SK-N-SH (cell line): ENCODE results near the gene DLL4. TPM values are rescaled to one million over a fixed set of nuclear protein-coding genes. Genes with fewer than 3 reads are reported as not detected.

Experiments
- CTCF ChIA-PET: fragments of 300-600, 350-600 bp; formaldehyde crosslinking; extraction: SDS; loops from one replicate; lab custom pipeline; 2021; lab: Yijun Ruan, JAX
- POLR2A ChIA-PET: fragments of 350-600 bp; sonication (Branson Sonifier 250); formaldehyde crosslinking; extraction: SDS; loops from one replicate; lab custom pipeline; 2020; ENCODE audit warnings: antibody characterized with exemption, inconsistent platforms; lab: Yijun Ruan, JAX
- DNase-seq: peaks from one replicate; pipeline ENCODE4 v3.0.0; 2012
- H2AFZ ChIP-seq: fragments of 200-600 bp; sonication (generic); 2 replicates; pipeline ENCODE4 v1.8.1; 2016; ENCODE audit warnings: antibody characterized with exemption, mild to moderate bottlenecking, low read depth
- H3F3A ChIP-seq: fragments of 200-600 bp; sonication (generic); replicated peaks from 2 replicates; pipeline ENCODE3; 2016; ENCODE audit warnings: antibody characterized with exemption, mild to moderate bottlenecking; ENCODE audit not compliant: insufficient read depth
- H3K27ac ChIP-seq, 2 experiments: fragments of 200-500 bp in 1 of 2; fragments of 200-600 bp in 1 of 2; sonication (Bioruptor generic) in 1 of 2; sonication (generic), shearing (Covaris generic) in 1 of 2; 2 replicates each; pipeline versions ENCODE4 v1.5.1 to v1.6.1; 2014 to 2016; ENCODE audit warnings: low read depth in 2 of 2, inconsistent platforms in 1 of 2, low read length in 1 of 2, mild to moderate bottlenecking in 1 of 2, mixed read lengths in 1 of 2
- H3K27me3 ChIP-seq: fragments of 200-600 bp; sonication (generic), shearing (Covaris generic); 2 replicates; pipeline ENCODE4 v1.6.1; 2016; ENCODE audit warnings: mixed run types; ENCODE audit not compliant: insufficient read depth
- H3K36me3 ChIP-seq, 2 experiments: fragments of 200-500 bp in 1 of 2; fragments of 200-600 bp in 1 of 2; sonication (Bioruptor generic) in 1 of 2; sonication (generic) in 1 of 2; replicated peaks in 1 of 2; 2 replicates each; pipeline versions ENCODE3 to v1.5.1; 2014 to 2016; ENCODE audit warnings: low read length in 1 of 2, mild to moderate bottlenecking in 1 of 2; ENCODE audit not compliant: insufficient read depth in 2 of 2, control insufficient read depth in 1 of 2
- H3K4me1 ChIP-seq, 2 experiments: fragments of 200-500 bp in 1 of 2; fragments of 200-600 bp in 1 of 2; sonication (Bioruptor generic) in 1 of 2; sonication (generic), shearing (Covaris generic) in 1 of 2; 2 replicates each; pipeline versions ENCODE4 v1.5.1 to v1.6.1; 2014 to 2016; ENCODE audit warnings: low read depth in 1 of 2, low read length in 1 of 2, mixed run types in 1 of 2; ENCODE audit not compliant: insufficient read depth in 2 of 2, control insufficient read depth in 1 of 2
- H3K4me2 ChIP-seq: fragments of 200-600 bp; sonication (generic), shearing (Covaris generic); 2 replicates; pipeline ENCODE4 v1.6.1; 2017; ENCODE audit warnings: mixed run types
- H3K4me3 ChIP-seq, 2 experiments: fragments of 200-500 bp in 1 of 2; fragments of 200-600 bp in 1 of 2; sonication (Bioruptor generic) in 1 of 2; sonication (generic), shearing (Covaris generic) in 1 of 2; 2 replicates each; pipeline versions ENCODE4 v1.5.1 to v1.8.1; 2014 to 2016; ENCODE audit warnings: low read depth in 2 of 2, inconsistent platforms in 1 of 2, low read length in 1 of 2, mild to moderate bottlenecking in 1 of 2, mixed read lengths in 1 of 2, moderate library complexity in 1 of 2
- H3K79me2 ChIP-seq: fragments of 200-600 bp; sonication (generic); 2 replicates; pipeline ENCODE4 v1.8.1; 2017; ENCODE audit warnings: mild to moderate bottlenecking; ENCODE audit not compliant: insufficient read depth
- H3K9ac ChIP-seq: fragments of 200-600 bp; sonication (generic); 2 replicates; pipeline ENCODE4 v1.6.1; 2017; ENCODE audit warnings: mixed run types
- H3K9me2 ChIP-seq: fragments of 200-600 bp; sonication (generic); 2 replicates; pipeline ENCODE4 v1.6.1; 2017; ENCODE audit warnings: mixed run types
- H3K9me3 ChIP-seq: fragments of 200-600 bp; sonication (generic); 2 replicates; pipeline ENCODE4 v1.6.1; 2017; ENCODE audit warnings: mixed run types, mild to moderate bottlenecking, moderate library complexity
- H4K20me1 ChIP-seq: fragments of 200-600 bp; sonication (generic); 2 replicates; pipeline ENCODE4 v1.6.1; 2017; ENCODE audit warnings: mild to moderate bottlenecking, mixed run types; ENCODE audit not compliant: insufficient read depth
- FOXM1 ChIP-seq: IDR thresholded peaks from 2 replicates; pipeline ENCODE4 v1.4.0; 2012; ENCODE audit warnings: low read depth, mild to moderate bottlenecking
- GABPA ChIP-seq: IDR thresholded peaks from 2 replicates; pipeline ENCODE4 v1.4.0; 2012; ENCODE audit warnings: low read depth, mild to moderate bottlenecking
- MEF2A ChIP-seq: IDR thresholded peaks from 2 replicates; pipeline ENCODE4 v1.4.0; 2012; ENCODE audit warnings: low read depth, borderline replicate concordance
- RCOR1 ChIP-seq: fragments of 150-350 bp; IDR thresholded peaks from 2 replicates; pipeline ENCODE4 v1.6.1; 2017; ENCODE audit warnings: antibody characterized with exemption, low read length
- WGBS: methylation state at CpG from one replicate; pipeline ENCODE4 v1.1.6; 2017; ENCODE audit warnings: low lambda C conversion rate; 5-methylcytosine and 5-hydroxymethylcytosine counted together
- polyA plus RNA-seq, 3 experiments: library from polyadenylated mRNA; depleted of rRNA; stranded (reverse); fragments of >200 nt; gene quantifications; 2 replicates each; pipeline ENCODE4 v1.2.3, GENCODE V29; 2012
- TF ChIP-seq, protein P1 (sequence below): IDR thresholded peaks from 2 replicates; pipeline ENCODE4 v1.6.1; 2012; ENCODE audit warnings: mild to moderate bottlenecking, low read depth, low read length, moderate library complexity
- TF ChIP-seq, protein P2 (sequence below): IDR thresholded peaks from 2 replicates; pipeline ENCODE4; 2012
- TF ChIP-seq, protein P3 (sequence below): IDR thresholded peaks from 2 replicates; pipeline ENCODE4 v1.4.0; 2012; ENCODE audit warnings: low read depth, borderline replicate concordance

DLL4 gene
- polyA plus RNA-seq, 1 of the 3 experiments (the other 2 are of a cell fraction): 0.03 TPM

DNA sequence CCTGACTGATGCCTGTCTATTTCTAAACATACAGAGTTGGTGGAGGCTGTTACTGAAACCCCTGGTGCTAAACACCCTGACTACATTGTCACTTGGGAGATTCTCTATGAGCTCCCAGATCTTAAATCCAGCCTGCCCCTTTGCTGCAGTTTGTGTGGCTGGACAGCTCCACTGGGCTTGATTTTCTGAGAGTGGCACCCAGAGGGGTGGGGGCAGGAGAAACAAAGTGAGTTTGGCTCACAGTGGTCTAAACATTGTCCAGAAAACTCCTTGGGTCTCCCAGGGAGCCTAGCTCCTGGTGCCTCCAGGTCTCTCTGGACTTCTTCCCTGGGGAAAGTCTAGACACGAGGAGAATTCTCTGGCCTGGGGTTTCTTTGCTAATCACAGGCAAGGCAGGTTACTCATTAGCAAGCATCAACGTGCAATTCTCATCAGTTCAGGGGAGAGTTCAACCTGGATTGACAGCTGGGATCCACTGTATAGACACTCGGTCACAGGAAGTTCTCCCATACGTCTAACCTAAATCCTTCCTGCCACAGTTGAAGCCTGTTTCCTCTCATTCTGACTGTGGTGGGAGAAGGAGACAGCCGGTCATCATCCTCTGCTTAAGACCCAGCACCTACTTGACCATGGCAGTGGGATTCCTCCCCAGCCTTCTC is 7.1 kb upstream of the DLL4 start:
- Histone ChIP-seq H3K27me3 (peaks cover 10% of the 10 kb centered on the region), H3K9ac (no peak overlapping the region), H3K9me2 (no peaks in the 10 kb centered on the region), H2AFZ (no peak overlapping the region), H3F3A (no peaks in the 10 kb centered on the region), H3K27ac (no peak overlapping the region), H4K20me1 (no peaks in the 10 kb centered on the region), H3K4me2 (no peak overlapping the region), H3K9me3 (no peaks in the 10 kb centered on the region), H3K4me1 (peaks cover 0 to 9% of the 10 kb centered on the region in 2 experiments; a peak in 1 of 4 replicates), H3K36me3 (no peaks in the 10 kb centered on the region), H3K79me2 (no peaks in the 10 kb centered on the region), H3K4me3 (no peak overlapping the region)
- TF ChIP-seq MEF2A: no peak
- TF ChIP-seq, protein P1, sequence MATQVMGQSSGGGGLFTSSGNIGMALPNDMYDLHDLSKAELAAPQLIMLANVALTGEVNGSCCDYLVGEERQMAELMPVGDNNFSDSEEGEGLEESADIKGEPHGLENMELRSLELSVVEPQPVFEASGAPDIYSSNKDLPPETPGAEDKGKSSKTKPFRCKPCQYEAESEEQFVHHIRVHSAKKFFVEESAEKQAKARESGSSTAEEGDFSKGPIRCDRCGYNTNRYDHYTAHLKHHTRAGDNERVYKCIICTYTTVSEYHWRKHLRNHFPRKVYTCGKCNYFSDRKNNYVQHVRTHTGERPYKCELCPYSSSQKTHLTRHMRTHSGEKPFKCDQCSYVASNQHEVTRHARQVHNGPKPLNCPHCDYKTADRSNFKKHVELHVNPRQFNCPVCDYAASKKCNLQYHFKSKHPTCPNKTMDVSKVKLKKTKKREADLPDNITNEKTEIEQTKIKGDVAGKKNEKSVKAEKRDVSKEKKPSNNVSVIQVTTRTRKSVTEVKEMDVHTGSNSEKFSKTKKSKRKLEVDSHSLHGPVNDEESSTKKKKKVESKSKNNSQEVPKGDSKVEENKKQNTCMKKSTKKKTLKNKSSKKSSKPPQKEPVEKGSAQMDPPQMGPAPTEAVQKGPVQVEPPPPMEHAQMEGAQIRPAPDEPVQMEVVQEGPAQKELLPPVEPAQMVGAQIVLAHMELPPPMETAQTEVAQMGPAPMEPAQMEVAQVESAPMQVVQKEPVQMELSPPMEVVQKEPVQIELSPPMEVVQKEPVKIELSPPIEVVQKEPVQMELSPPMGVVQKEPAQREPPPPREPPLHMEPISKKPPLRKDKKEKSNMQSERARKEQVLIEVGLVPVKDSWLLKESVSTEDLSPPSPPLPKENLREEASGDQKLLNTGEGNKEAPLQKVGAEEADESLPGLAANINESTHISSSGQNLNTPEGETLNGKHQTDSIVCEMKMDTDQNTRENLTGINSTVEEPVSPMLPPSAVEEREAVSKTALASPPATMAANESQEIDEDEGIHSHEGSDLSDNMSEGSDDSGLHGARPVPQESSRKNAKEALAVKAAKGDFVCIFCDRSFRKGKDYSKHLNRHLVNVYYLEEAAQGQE: peak; percentile 82
- WGBS: 68% methylated on average over 4 of the region's 5 CpGs
- CTCF ChIA-PET: interaction anchor here (1.3 to 33.6 kb wide), 2 partner anchors 20 to 100 kb away, joined by 5 to 675 read pairs; partner anchors contain the start of gene VPS18
- DNase-seq: no peak
- POLR2A ChIA-PET: no interaction called here

GRCh38 chr15:40922608-40923005 is 6.5 kb upstream of the DLL4 start:
- H4K20me1 ChIP-seq: no peaks in the 10 kb centered on the region
- no peak overlapping the region for H3K4me2 ChIP-seq
- H3K4me3 ChIP-seq: no peak overlapping the region
- H3K27ac ChIP-seq: no peak overlapping the region
- CTCF ChIA-PET: interaction anchor here (0.6 to 33.6 kb wide), 5 partner anchors 9 to 151 kb away, joined by 3 to 675 read pairs (median 5); partner anchors contain the start of gene VPS18
- no peaks in the 10 kb centered on the region for H3F3A ChIP-seq
- peaks cover 0 to 13% of the 10 kb centered on the region in 2 experiments; a peak in 1 of 4 replicates for H3K4me1 ChIP-seq
- no peak overlapping the region for H2AFZ ChIP-seq
- H3K79me2 ChIP-seq: no peaks in the 10 kb centered on the region
- H3K36me3 ChIP-seq: no peaks in the 10 kb centered on the region
- 78% methylated on average over 10 of the region's 10 CpGs for WGBS
- TF ChIP-seq, protein P2, sequence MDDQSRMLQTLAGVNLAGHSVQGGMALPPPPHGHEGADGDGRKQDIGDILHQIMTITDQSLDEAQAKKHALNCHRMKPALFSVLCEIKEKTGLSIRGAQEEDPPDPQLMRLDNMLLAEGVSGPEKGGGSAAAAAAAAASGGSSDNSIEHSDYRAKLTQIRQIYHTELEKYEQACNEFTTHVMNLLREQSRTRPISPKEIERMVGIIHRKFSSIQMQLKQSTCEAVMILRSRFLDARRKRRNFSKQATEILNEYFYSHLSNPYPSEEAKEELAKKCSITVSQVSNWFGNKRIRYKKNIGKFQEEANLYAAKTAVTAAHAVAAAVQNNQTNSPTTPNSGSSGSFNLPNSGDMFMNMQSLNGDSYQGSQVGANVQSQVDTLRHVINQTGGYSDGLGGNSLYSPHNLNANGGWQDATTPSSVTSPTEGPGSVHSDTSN: no peak
- TF ChIP-seq RCOR1 (no peak), FOXM1 (no peak), GABPA (no peak)
- TF ChIP-seq, protein P3, sequence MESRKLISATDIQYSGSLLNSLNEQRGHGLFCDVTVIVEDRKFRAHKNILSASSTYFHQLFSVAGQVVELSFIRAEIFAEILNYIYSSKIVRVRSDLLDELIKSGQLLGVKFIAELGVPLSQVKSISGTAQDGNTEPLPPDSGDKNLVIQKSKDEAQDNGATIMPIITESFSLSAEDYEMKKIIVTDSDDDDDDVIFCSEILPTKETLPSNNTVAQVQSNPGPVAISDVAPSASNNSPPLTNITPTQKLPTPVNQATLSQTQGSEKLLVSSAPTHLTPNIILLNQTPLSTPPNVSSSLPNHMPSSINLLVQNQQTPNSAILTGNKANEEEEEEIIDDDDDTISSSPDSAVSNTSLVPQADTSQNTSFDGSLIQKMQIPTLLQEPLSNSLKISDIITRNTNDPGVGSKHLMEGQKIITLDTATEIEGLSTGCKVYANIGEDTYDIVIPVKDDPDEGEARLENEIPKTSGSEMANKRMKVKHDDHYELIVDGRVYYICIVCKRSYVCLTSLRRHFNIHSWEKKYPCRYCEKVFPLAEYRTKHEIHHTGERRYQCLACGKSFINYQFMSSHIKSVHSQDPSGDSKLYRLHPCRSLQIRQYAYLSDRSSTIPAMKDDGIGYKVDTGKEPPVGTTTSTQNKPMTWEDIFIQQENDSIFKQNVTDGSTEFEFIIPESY: no peak
- H3K9ac ChIP-seq: no peak overlapping the region
- H3K27me3 ChIP-seq: peaks cover 16% of the 10 kb centered on the region
- POLR2A ChIA-PET: no interaction called here
- H3K9me2 ChIP-seq: no peaks in the 10 kb centered on the region
- H3K9me3 ChIP-seq: no peaks in the 10 kb centered on the region
- DNase-seq: no peak
